H9 (cell line): ENCODE data around the gene ST6GAL1. TPM values are rescaled to one million over a fixed set of nuclear protein-coding genes. Genes with fewer than 3 reads are reported as not detected.
"Not testable (repeated sequence)": the region's sequence is repeated elsewhere in the genome, so short reads cannot be mapped to it uniquely, and the experiment has no call there.

Experiments used
- DNase-seq: peaks from one replicate; pipeline ENCODE4 v3.0.0-alpha.2; 2017
- H2AFZ ChIP-seq: one replicate; pipeline ENCODE4 v1.6.1; 2013; ENCODE audit warnings: mild to moderate bottlenecking, low read length, control low read depth, moderate library complexity
- H2AK5ac ChIP-seq: 2 replicates; pipeline ENCODE4 v1.6.1; 2013; ENCODE audit warnings: low read length, control low read depth, mixed read lengths; ENCODE audit not compliant: insufficient read length
- H2BK120ac ChIP-seq: one replicate; pipeline ENCODE4 v1.6.1; 2013; ENCODE audit warnings: low read depth, mild to moderate bottlenecking, low read length, control low read depth, inconsistent platforms; ENCODE audit not compliant: poor library complexity, severe bottlenecking
- H2BK12ac ChIP-seq: 2 replicates; pipeline ENCODE4 v1.6.1; 2013; ENCODE audit warnings: low read length, control low read depth, mixed read lengths, low read depth; ENCODE audit not compliant: insufficient read length
- H2BK15ac ChIP-seq: 2 replicates; pipeline ENCODE4 v1.6.1; 2013; ENCODE audit warnings: low read depth, low read length, control low read depth
- H2BK20ac ChIP-seq: one replicate; pipeline ENCODE4 v1.6.1; 2013; ENCODE audit warnings: low read depth, mild to moderate bottlenecking, low read length, control low read depth, inconsistent platforms; ENCODE audit not compliant: poor library complexity, severe bottlenecking
- H2BK5ac ChIP-seq: 2 replicates; pipeline ENCODE4 v1.6.1; 2013; ENCODE audit warnings: low read length, control low read depth, mixed read lengths; ENCODE audit not compliant: insufficient read length
- H3K14ac ChIP-seq: 2 replicates; pipeline ENCODE4 v1.6.1; 2013; ENCODE audit warnings: low read length, control low read depth; ENCODE audit not compliant: insufficient read depth
- H3K18ac ChIP-seq: 2 replicates; pipeline ENCODE4 v1.6.1; 2013; ENCODE audit warnings: low read depth, mild to moderate bottlenecking, mixed read lengths, low read length, control low read depth; ENCODE audit not compliant: insufficient read length
- H3K23ac ChIP-seq: 2 replicates; pipeline ENCODE4 v1.6.1; 2013; ENCODE audit warnings: low read length, control low read depth, mixed read lengths, low read depth; ENCODE audit not compliant: insufficient read length
- H3K23me2 ChIP-seq: 2 replicates; pipeline ENCODE4 v1.6.1; 2013; ENCODE audit warnings: low read depth, mild to moderate bottlenecking, mixed read lengths, low read length, control low read depth; ENCODE audit not compliant: insufficient read length, poor library complexity, severe bottlenecking
- H3K27ac ChIP-seq: 2 replicates; pipeline ENCODE4 v1.5.1; 2013; ENCODE audit warnings: low read length, control low read depth, mixed read lengths, low read depth; ENCODE audit not compliant: insufficient read length
- H3K27me3 ChIP-seq: 2 replicates; pipeline ENCODE4 v1.6.1; 2013; ENCODE audit warnings: low read length, control low read depth, inconsistent platforms; ENCODE audit not compliant: insufficient read depth
- H3K4ac ChIP-seq: 2 replicates; pipeline ENCODE4 v1.6.1; 2013; ENCODE audit warnings: low read depth, mild to moderate bottlenecking, control low read depth, inconsistent platforms, low read length, moderate library complexity
- H3K4me1 ChIP-seq: 2 replicates; pipeline ENCODE4 v1.6.1; 2013; ENCODE audit warnings: low read length, control low read depth, inconsistent platforms; ENCODE audit not compliant: insufficient read depth
- H3K4me2 ChIP-seq: 2 replicates; pipeline ENCODE4 v1.6.1; 2013; ENCODE audit warnings: low read length, control low read depth, mixed read lengths; ENCODE audit not compliant: insufficient read length, insufficient read depth
- H3K56ac ChIP-seq: 2 replicates; pipeline ENCODE4 v1.6.1; 2013; ENCODE audit warnings: low read depth, mild to moderate bottlenecking, mixed read lengths, low read length, control low read depth; ENCODE audit not compliant: insufficient read length
- H3K79me1 ChIP-seq: 2 replicates; pipeline ENCODE4 v1.6.1; 2013; ENCODE audit warnings: low read depth, mild to moderate bottlenecking, moderate library complexity, low read length, control low read depth, inconsistent platforms; ENCODE audit not compliant: insufficient read depth, poor library complexity, severe bottlenecking
- H3K79me2 ChIP-seq: 2 replicates; pipeline ENCODE4 v1.6.1; 2013; ENCODE audit warnings: low read length, control low read depth, inconsistent platforms; ENCODE audit not compliant: insufficient read depth
- H3K9ac ChIP-seq: 2 replicates; pipeline ENCODE4 v1.6.1; 2013; ENCODE audit warnings: low read length, control low read depth, mixed read lengths; ENCODE audit not compliant: insufficient read length; ENCODE audit errors: extremely low read depth
- H3K9me3 ChIP-seq: one replicate; pipeline ENCODE4 v1.6.1; 2013; ENCODE audit warnings: low read depth, low read length, inconsistent platforms; ENCODE audit not compliant: control insufficient read depth
- H3T11ph ChIP-seq: one replicate; pipeline ENCODE4 v1.6.1; 2013; ENCODE audit warnings: mild to moderate bottlenecking, low read length, control low read depth, inconsistent platforms
- H4K20me1 ChIP-seq: one replicate; pipeline ENCODE4 v1.6.1; 2013; ENCODE audit not compliant: control insufficient read depth, insufficient read length, insufficient read depth
- H4K5ac ChIP-seq: 2 replicates; pipeline ENCODE4 v1.6.1; 2013; ENCODE audit warnings: low read depth, mild to moderate bottlenecking, mixed read lengths, low read length, control low read depth; ENCODE audit not compliant: insufficient read length
- H4K8ac ChIP-seq: replicated peaks from 2 replicates; pipeline ENCODE4 v1.6.1; 2013; ENCODE audit warnings: low read length, control low read depth, mixed read lengths, low read depth; ENCODE audit not compliant: insufficient read length
- H4K91ac ChIP-seq: 2 replicates; pipeline ENCODE4 v1.6.1; 2013; ENCODE audit warnings: low read depth, mild to moderate bottlenecking, moderate library complexity, mixed read lengths, low read length, control low read depth; ENCODE audit not compliant: insufficient read length
- H3K27ac Mint-ChIP-seq, 3 experiments: 2 replicates in 2 of 3; 3 replicates in 1 of 3; pipeline ENCODE4 v1.8.0; 2020 to 2021; ENCODE audit warnings: mixed read lengths in 3 of 3, mild to moderate bottlenecking in 1 of 3, moderate library complexity in 1 of 3
- H3K27me3 Mint-ChIP-seq: 2 replicates; pipeline ENCODE4 v1.8.0; 2021; ENCODE audit warnings: low read depth, mild to moderate bottlenecking, moderate library complexity, mixed read lengths
- H3K36me3 Mint-ChIP-seq, 3 experiments: 2 replicates in 2 of 3; 3 replicates in 1 of 3; pipeline ENCODE4 v1.8.0; 2020 to 2021; ENCODE audit warnings: low read depth in 3 of 3, mixed read lengths in 3 of 3; ENCODE audit not compliant: insufficient read depth in 1 of 3
- H3K4me1 Mint-ChIP-seq, 2 experiments: 2 replicates each; pipeline ENCODE4 v1.8.0; 2020; ENCODE audit warnings: mixed read lengths in 2 of 2
- H3K4me3 Mint-ChIP-seq, 2 experiments: 2 replicates in 1 of 2; 3 replicates in 1 of 2; pipeline ENCODE4 v1.8.0; 2020 to 2021; ENCODE audit warnings: mild to moderate bottlenecking in 2 of 2, mixed read lengths in 2 of 2, moderate library complexity in 1 of 2
- H3K9me3 Mint-ChIP-seq, 2 experiments: 2 replicates in 1 of 2; 3 replicates in 1 of 2; pipeline ENCODE4 v1.8.0; 2020; ENCODE audit warnings: mild to moderate bottlenecking in 2 of 2, mixed read lengths in 2 of 2, moderate library complexity in 1 of 2
- WGBS: extraction: QIAGEN DNeasy Blood & Tissue Kit; methylation state at CpG from one replicate; pipeline ENCODE4 v1.1.7; 2013; ENCODE audit warnings: missing lambda C conversion rate, low lambda C conversion rate, mixed read lengths; ENCODE audit not compliant: insufficient read length; ENCODE audit errors: extremely low coverage; 5-methylcytosine and 5-hydroxymethylcytosine counted together
- total RNA-seq: library from RNA; stranded (reverse); gene quantifications from 2 replicates; pipeline ENCODE4 v1.2.1, GENCODE V29; 2021
- TF ChIP-seq, protein P1 (sequence below): fragments of 200-600 bp; sonication (generic); conservative IDR thresholded peaks from 3 replicates; pipeline ENCODE4 v1.8.0; 2021; ENCODE audit warnings: antibody characterized with exemption, mild to moderate bottlenecking

ST6GAL1 gene
- total RNA-seq, 1 experiment from 2014 or later: 139 TPM

GRCh38 chr3:187051724-187052366 lies 121.5 kb downstream of the ST6GAL1 start:
- H3K27me3 Mint-ChIP-seq: no peaks in the 10 kb centered on the region; the same call in 1 of the 2 replicates
- H4K5ac ChIP-seq: no peak overlapping the region

GRCh38 chr3:187052427-187052826 lies 122.1 kb downstream of the ST6GAL1 start:
- not testable (repeated sequence) for H3K23ac ChIP-seq, H3K56ac ChIP-seq, H2BK12ac ChIP-seq, H3K4me2 ChIP-seq, H2BK15ac ChIP-seq, H3K14ac ChIP-seq, H3K27me3 ChIP-seq, H3K23me2 ChIP-seq, H3K9ac ChIP-seq, H2BK120ac ChIP-seq, H4K20me1 ChIP-seq, H3K27ac Mint-ChIP-seq, H4K5ac ChIP-seq, H2AK5ac ChIP-seq, H3K79me2 ChIP-seq, H3K27me3 Mint-ChIP-seq, H3K4me3 Mint-ChIP-seq, H3K4ac ChIP-seq, H3K79me1 ChIP-seq, H2BK20ac ChIP-seq, H3K4me1 ChIP-seq, H4K8ac ChIP-seq, H4K91ac ChIP-seq, DNase-seq, H3T11ph ChIP-seq, H2AFZ ChIP-seq, H3K4me1 Mint-ChIP-seq, H3K27ac ChIP-seq, H2BK5ac ChIP-seq, H3K9me3 ChIP-seq, H3K18ac ChIP-seq
- peaks cover 40 to 47% of the 10 kb centered on the region in 2 experiments for H3K9me3 Mint-ChIP-seq
- no CpG with 5 or more reads among the region's 2 CpGs for WGBS
- H3K36me3 Mint-ChIP-seq: peaks cover 89 to 96% (median 94%) of the 10 kb centered on the region in 3 experiments

More at GRCh38 chr3:187051724-187052366, 121.5 kb downstream of the ST6GAL1 start:
- H3K18ac ChIP-seq: no peak overlapping the region
- H4K8ac ChIP-seq: no peak overlapping the region
- no CpG with 5 or more reads among the region's 3 CpGs for WGBS
- H3K4me2 ChIP-seq: no peak overlapping the region
- H2BK12ac ChIP-seq: no peak overlapping the region
- H3K27me3 ChIP-seq: no peaks in the 10 kb centered on the region
- Mint-ChIP-seq H3K36me3 (peaks cover 88 to 94% (median 92%) of the 10 kb centered on the region in 3 experiments), H3K4me3 (no peak overlapping the region), H3K27ac (no peak overlapping the region), H3K4me1 (no peaks in the 10 kb centered on the region; a peak in 1 of 4 replicates), H3K9me3 (peaks cover 34 to 41% of the 10 kb centered on the region in 2 experiments)
- H2BK15ac ChIP-seq: no peak overlapping the region
- no peak overlapping the region for H4K91ac ChIP-seq
- H2AFZ ChIP-seq: no peak overlapping the region
- no peak overlapping the region for H3K27ac ChIP-seq
- no peaks in the 10 kb centered on the region for H3K4me1 ChIP-seq
- H3K9me3 ChIP-seq: no peaks in the 10 kb centered on the region
- H3K23ac ChIP-seq: no peak overlapping the region
- no peak overlapping the region for H2BK5ac ChIP-seq
- no peaks in the 10 kb centered on the region; the same call in 1 of the 2 replicates for H3K79me2 ChIP-seq
- no peak overlapping the region for H3T11ph ChIP-seq
- no peak overlapping the region for H3K4ac ChIP-seq
- H2AK5ac ChIP-seq: no peak overlapping the region
- H4K20me1 ChIP-seq: no peaks in the 10 kb centered on the region
- no peaks in the 10 kb centered on the region for H3K79me1 ChIP-seq
- TF ChIP-seq, protein P1, sequence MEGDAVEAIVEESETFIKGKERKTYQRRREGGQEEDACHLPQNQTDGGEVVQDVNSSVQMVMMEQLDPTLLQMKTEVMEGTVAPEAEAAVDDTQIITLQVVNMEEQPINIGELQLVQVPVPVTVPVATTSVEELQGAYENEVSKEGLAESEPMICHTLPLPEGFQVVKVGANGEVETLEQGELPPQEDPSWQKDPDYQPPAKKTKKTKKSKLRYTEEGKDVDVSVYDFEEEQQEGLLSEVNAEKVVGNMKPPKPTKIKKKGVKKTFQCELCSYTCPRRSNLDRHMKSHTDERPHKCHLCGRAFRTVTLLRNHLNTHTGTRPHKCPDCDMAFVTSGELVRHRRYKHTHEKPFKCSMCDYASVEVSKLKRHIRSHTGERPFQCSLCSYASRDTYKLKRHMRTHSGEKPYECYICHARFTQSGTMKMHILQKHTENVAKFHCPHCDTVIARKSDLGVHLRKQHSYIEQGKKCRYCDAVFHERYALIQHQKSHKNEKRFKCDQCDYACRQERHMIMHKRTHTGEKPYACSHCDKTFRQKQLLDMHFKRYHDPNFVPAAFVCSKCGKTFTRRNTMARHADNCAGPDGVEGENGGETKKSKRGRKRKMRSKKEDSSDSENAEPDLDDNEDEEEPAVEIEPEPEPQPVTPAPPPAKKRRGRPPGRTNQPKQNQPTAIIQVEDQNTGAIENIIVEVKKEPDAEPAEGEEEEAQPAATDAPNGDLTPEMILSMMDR: no peak
- no peak overlapping the region for H2BK20ac ChIP-seq
- H3K56ac ChIP-seq: no peak overlapping the region
- no peak overlapping the region for H2BK120ac ChIP-seq
- H3K23me2 ChIP-seq: no peaks in the 10 kb centered on the region
- no peak overlapping the region for H3K14ac ChIP-seq
- H3K9ac ChIP-seq: no peak overlapping the region
- no peak for DNase-seq
